Frontal cortex (tissue), 4 donors: ENCODE data around the gene PRAF2. TPM values are rescaled to one million over a fixed set of nuclear protein-coding genes. Genes with fewer than 3 reads are reported as not detected.

Experiments used
- DNase-seq, 2 donors: peaks; one replicate each; pipeline ENCODE4 v3.0.0; 2012; ENCODE audit warnings: low spot score in 2 of 2
- FAIRE-seq: peaks from 2 replicates; lab custom pipeline; 2012; peaks lifted over from hg19 to GRCh38; lab: Jason Lieb, UNC
- small RNA-seq: library from RNA; depleted of rRNA; stranded (forward); fragments of <200 nt; gene quantifications from one replicate; pipeline ENCODE3, GENCODE V24; 2014
- total RNA-seq: library from RNA; depleted of rRNA; stranded (reverse); fragments of >200 nt; gene quantifications from one replicate; pipeline ENCODE4 v1.2.3, GENCODE V29; 2014
- donor health status: control.
- donor health status: control.
- donor health status: control.

The PRAF2 gene
- total RNA-seq, 1 donor from 2014 or later = 6.1 TPM

GRCh38 chrX:49043987-49044281 is 29.9 kb downstream of the PRAF2 start:
- no peak for FAIRE-seq

GRCh38 chrX:49043220-49043986 is 30.4 kb downstream of the PRAF2 start, which contains the start of gene TFE3:
TFE3 (minus strand) TSS chrX:49043357; CDS start chrX:49043226, 131 bp downstream.
- FAIRE-seq (peak; percentile 68), DNase-seq (peak; percentile 83 to 90)

More at GRCh38 chrX:49043987-49044281, 29.9 kb downstream of the PRAF2 start:
- DNase-seq = no peak

GRCh38 chrX:49042581-49043219 is 31.1 kb downstream of the PRAF2 start:
- FAIRE-seq = no peak
- DNase-seq = no peak

DNA sequence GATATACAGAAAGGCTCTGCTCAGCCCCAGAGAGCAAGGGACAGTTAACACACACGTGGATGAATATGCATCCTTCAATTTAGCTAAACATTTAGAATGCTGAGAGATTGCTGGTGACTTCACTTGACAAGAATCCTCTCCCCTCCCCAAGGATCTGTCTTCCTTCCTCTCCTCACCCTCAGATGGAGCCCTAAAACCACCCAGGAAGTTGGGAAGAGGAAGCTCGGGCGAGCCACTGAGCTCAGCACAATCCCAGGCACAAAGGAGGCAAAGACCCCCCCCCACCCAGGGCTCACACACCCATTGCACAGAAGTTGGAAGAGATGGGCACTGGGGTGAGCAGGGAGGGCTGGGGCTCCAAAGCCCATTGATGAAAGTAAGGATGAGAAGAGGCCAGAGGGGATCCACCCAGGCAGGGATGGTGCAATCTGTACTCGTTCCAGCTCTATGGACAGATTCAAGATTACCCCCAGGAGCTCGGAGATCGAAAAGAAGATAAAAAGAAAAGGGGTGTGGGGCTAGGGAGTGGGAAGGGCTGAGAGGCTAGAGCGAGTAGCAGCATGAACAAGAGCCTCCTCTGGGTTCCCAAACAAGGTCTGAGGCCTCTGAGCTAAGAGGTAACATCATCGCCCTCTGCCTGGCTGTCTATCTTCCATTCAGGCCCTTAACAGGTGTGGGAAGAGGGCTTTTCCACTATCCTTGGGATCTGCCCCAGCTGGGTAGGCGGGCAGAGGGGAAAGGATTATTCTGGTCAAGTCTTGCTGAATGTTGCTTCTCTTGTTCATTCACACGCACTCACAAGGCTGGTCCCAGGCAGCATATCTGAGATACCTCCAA is 31.8 kb downstream of the PRAF2 start:
- DNase-seq (no peak), FAIRE-seq (no peak)

GRCh38 chrX:49040376-49040955 is 33.3 kb downstream of the PRAF2 start:
- FAIRE-seq = no peak
- no peak for DNase-seq

DNA sequence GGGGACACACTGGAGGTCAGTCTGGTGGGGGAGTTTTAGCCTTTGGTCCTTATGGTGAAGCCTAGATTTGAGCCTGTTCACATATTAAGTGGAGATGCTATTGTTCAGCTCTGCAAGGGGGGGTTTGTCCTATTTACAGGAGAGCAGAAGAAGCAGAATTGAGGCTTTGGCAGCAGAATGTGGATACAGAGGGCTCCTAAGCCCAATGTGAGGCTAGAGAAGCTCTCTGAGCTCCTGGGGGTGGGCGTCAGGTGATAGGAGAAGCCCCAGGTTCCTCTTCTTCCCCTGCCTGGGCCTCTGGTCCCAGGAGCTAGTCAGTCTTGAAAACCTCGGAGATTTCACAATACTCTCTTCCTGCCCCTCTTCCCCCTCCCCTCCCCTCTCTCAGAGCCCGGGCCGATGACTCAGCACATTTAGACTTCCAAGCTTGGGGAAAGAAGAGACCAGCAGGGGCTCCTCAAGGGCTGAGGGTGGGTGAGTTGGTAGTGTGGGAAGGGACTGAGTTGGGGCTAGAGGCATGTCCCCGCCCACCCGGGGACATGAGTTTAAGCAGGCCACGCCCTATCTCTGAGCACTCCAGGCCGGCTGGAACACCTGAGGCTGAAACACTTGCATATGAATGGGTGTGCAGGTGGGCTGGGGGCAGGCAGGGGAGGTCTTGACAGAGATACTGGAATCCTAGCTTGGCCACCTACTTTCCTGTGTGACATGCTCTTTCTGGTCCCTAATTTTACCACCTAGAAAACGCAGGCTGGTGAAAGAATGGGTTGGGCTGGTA is 34.0 kb downstream of the PRAF2 start:
- DNase-seq (peak; percentile 54), FAIRE-seq (no peak)

- no peak for DNase-seq
- FAIRE-seq = no peak
Measured at GRCh38 chrX:49037883-49038475, 35.8 kb downstream of the PRAF2 start.

- DNase-seq (no peak), FAIRE-seq (no peak)
Measured at GRCh38 chrX:49030283-49030682, 43.5 kb downstream of the PRAF2 start.

DNA sequence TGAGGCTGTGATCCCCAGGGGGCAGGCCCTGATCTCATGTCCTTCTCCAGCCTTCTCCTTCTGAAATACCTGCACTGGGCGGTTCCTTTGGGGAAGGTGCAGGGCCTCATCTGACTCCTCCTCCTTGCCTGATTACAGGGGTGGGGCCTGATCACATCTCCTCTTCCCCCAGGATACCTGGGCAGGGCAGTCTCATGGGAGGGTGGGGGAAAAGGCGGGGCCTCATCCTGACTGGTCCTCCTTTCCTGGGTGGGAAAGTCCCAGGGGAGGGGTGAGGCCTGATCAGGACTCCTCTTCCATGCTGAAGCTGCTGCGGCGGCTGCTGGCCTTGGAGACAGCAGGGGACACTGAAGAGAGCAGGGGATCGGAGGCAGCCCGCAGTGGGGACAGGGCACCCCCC is 43.9 kb downstream of the PRAF2 start:
- FAIRE-seq (no peak), DNase-seq (no peak)

Small RNAs within 50 kb of the gene (small RNA-seq; reads per million reads assigned to genes)
- not detected for gene RNU4-52P

Other genes starting within 250 kb of the PRAF2 start
- gene ERAS, start 247.5 kb downstream of the PRAF2 start, total RNA-seq = not detected
- 53.8 TPM for gene PCSK1N, start 238.4 kb downstream of the PRAF2 start, total RNA-seq
- 33.8 TPM for gene TIMM17B, start 176.2 kb downstream of the PRAF2 start, total RNA-seq
- gene PQBP1, start 176.1 kb downstream of the PRAF2 start, total RNA-seq = 39.5 TPM
- 9.8 TPM for gene SLC35A2, start 162.4 kb downstream of the PRAF2 start, total RNA-seq
- gene PIM2, start 155.0 kb downstream of the PRAF2 start, total RNA-seq = 14.3 TPM
- gene OTUD5, start 116.4 kb downstream of the PRAF2 start, total RNA-seq = 17.1 TPM
- gene KCND1, start 102.2 kb downstream of the PRAF2 start, total RNA-seq = 0.41 TPM
- 35.1 TPM for gene GRIPAP1, start 71.7 kb downstream of the PRAF2 start, total RNA-seq
- 8.6 TPM for gene TFE3, start 30.6 kb downstream of the PRAF2 start, total RNA-seq
- 1.6 TPM for gene CCDC120, start 15.0 kb downstream of the PRAF2 start, total RNA-seq
- 24.5 TPM for gene WDR45, start 5.9 kb upstream of the PRAF2 start, total RNA-seq
- gene GPKOW, start 49.7 kb upstream of the PRAF2 start, total RNA-seq = 16.3 TPM
- 2.4 TPM for gene MAGIX, start 88.8 kb upstream of the PRAF2 start, total RNA-seq
- gene PLP2, start 97.9 kb upstream of the PRAF2 start, total RNA-seq = 0.82 TPM
- under 0.01 TPM for gene PRICKLE3, start 112.4 kb upstream of the PRAF2 start, total RNA-seq
- gene SYP, start 126.2 kb upstream of the PRAF2 start, total RNA-seq = 151 TPM
- under 0.01 TPM for gene CACNA1F, start 159.3 kb upstream of the PRAF2 start, total RNA-seq
- gene CCDC22, start 161.5 kb upstream of the PRAF2 start, total RNA-seq = 3.7 TPM
- not detected for gene FOXP3, start 190.7 kb upstream of the PRAF2 start, total RNA-seq
- 17.1 TPM for gene PPP1R3F, start 195.8 kb upstream of the PRAF2 start, total RNA-seq
- gene GAGE10, start 229.6 kb upstream of the PRAF2 start, total RNA-seq = not detected
- not detected for gene GAGE12J, start 248.0 kb upstream of the PRAF2 start, total RNA-seq